ENCODE measurements around the gene MRPL23. TPM values are rescaled to one million over a fixed set of nuclear protein-coding genes. Genes with fewer than 3 reads are reported as not detected.

MRPL23 gene
- total RNA-seq, 1 donor from 2014 or later, result 51.3 TPM

- intact Hi-C loops (cut with micrococcal nuclease), result no loop called here
Observed at GRCh38 chr11:1920909-1921573, 26.1 kb upstream of the MRPL23 start.

- intact Hi-C loops (cut with micrococcal nuclease), result no loop called here
Observed at GRCh38 chr11:1921574-1922141, 25.5 kb upstream of the MRPL23 start.

- intact Hi-C loops (cut with micrococcal nuclease), result no loop called here
Observed at GRCh38 chr11:1922481-1923081, 24.6 kb upstream of the MRPL23 start.

GRCh38 chr11:1923201-1923956 is 23.8 kb upstream of the MRPL23 start:
- intact Hi-C loops (cut with micrococcal nuclease), result no loop called here

GRCh38 chr11:1924181-1924580 is 23.0 kb upstream of the MRPL23 start:
- intact Hi-C loops (cut with micrococcal nuclease), result no loop called here

GRCh38 chr11:1924646-1925372 is 22.3 kb upstream of the MRPL23 start:
- intact Hi-C loops (cut with micrococcal nuclease), result no loop called here

GRCh38 chr11:1925373-1926155 is 21.6 kb upstream of the MRPL23 start:
- intact Hi-C loops (cut with micrococcal nuclease), result no loop called here

GRCh38 chr11:1926156-1927025 is 20.7 kb upstream of the MRPL23 start:
- intact Hi-C loops (cut with micrococcal nuclease), result no loop called here

GRCh38 chr11:1927026-1927847 is 19.9 kb upstream of the MRPL23 start:
- intact Hi-C loops (cut with micrococcal nuclease), result no loop called here

- intact Hi-C loops (cut with micrococcal nuclease), result no loop called here
Observed at GRCh38 chr11:1927848-1928469, 19.2 kb upstream of the MRPL23 start.

GRCh38 chr11:1928470-1928890 is 18.7 kb upstream of the MRPL23 start:
- intact Hi-C loops (cut with micrococcal nuclease), result no loop called here

- intact Hi-C loops (cut with micrococcal nuclease), result no loop called here
Observed at GRCh38 chr11:1928891-1929541, 18.1 kb upstream of the MRPL23 start.

GRCh38 chr11:1929621-1930461 is 17.3 kb upstream of the MRPL23 start:
- intact Hi-C loops (cut with micrococcal nuclease), result no loop called here

- intact Hi-C loops (cut with micrococcal nuclease), result no loop called here
Observed at GRCh38 chr11:1930462-1930830, 16.7 kb upstream of the MRPL23 start.

- intact Hi-C loops (cut with micrococcal nuclease), result no loop called here
Observed at GRCh38 chr11:1931341-1932104, 15.6 kb upstream of the MRPL23 start.

GRCh38 chr11:1932105-1932480 is 15.0 kb upstream of the MRPL23 start:
- intact Hi-C loops (cut with micrococcal nuclease), result no loop called here

All from T-helper 1 cell treated with Interleukin-12 subunit alpha and Interleukin-12 subunit beta and Interleukin-4 antibody, amounts not matched to agents 30 ng/mL and 1 ng/mL, for 36 hours (primary cell).